Activated naive CD8-positive, alpha-beta T cell (primary cell): Measurements from ENCODE around the gene PTPRU.
"Not testable (repeated sequence)": the region's sequence is repeated elsewhere in the genome, so short reads cannot be mapped to it uniquely, and the experiment has no call there.

Experiments
- H3K27ac Mint-ChIP-seq: one replicate; pipeline ENCODE4 v1.8.0; 2021; ENCODE audit warnings: mixed read lengths
- H3K27me3 Mint-ChIP-seq: one replicate; pipeline ENCODE4 v1.8.0; 2021; ENCODE audit warnings: mixed read lengths
- H3K36me3 Mint-ChIP-seq: one replicate; pipeline ENCODE4 v1.8.0; 2021; ENCODE audit warnings: mixed read lengths
- H3K4me1 Mint-ChIP-seq: one replicate; pipeline ENCODE4 v1.8.0; 2021; ENCODE audit warnings: low read depth, mixed read lengths
- H3K4me3 Mint-ChIP-seq: one replicate; pipeline ENCODE4 v1.8.0; 2021; ENCODE audit warnings: mild to moderate bottlenecking, mixed read lengths
- H3K9me3 Mint-ChIP-seq: one replicate; pipeline ENCODE4 v1.8.0; 2021; ENCODE audit warnings: low read depth, mixed read lengths

PTPRU gene

GRCh38 chr1:29210278-29211085, 25.8 kb upstream of the PTPRU start:
- Mint-ChIP-seq H3K27me3 (no peaks in the 10 kb centered on the region), H3K27ac (no peak overlapping the region), H3K4me1 (no peaks in the 10 kb centered on the region), H3K9me3 (no peaks in the 10 kb centered on the region), H3K4me3 (no peak overlapping the region), H3K36me3 (peaks cover 18% of the 10 kb centered on the region)

GRCh38 chr1:29211086-29212030, 25.0 kb upstream of the PTPRU start:
- peaks cover 17% of the 10 kb centered on the region for H3K36me3 Mint-ChIP-seq
- H3K27ac Mint-ChIP-seq = no peak overlapping the region
- H3K9me3 Mint-ChIP-seq = no peaks in the 10 kb centered on the region
- no peak overlapping the region for H3K4me3 Mint-ChIP-seq
- no peaks in the 10 kb centered on the region for H3K27me3 Mint-ChIP-seq
- H3K4me1 Mint-ChIP-seq = no peaks in the 10 kb centered on the region

- Mint-ChIP-seq H3K9me3 (no peaks in the 10 kb centered on the region), H3K4me1 (no peaks in the 10 kb centered on the region), H3K27ac (no peak overlapping the region), H3K36me3 (peaks cover 17% of the 10 kb centered on the region), H3K27me3 (no peaks in the 10 kb centered on the region), H3K4me3 (no peak overlapping the region)
These were observed 23.3 kb upstream of the PTPRU start for GRCh38 chr1:29213055-29213454.

- Mint-ChIP-seq H3K4me1 (no peaks in the 10 kb centered on the region), H3K27me3 (no peaks in the 10 kb centered on the region), H3K27ac (no peak overlapping the region), H3K9me3 (no peaks in the 10 kb centered on the region), H3K4me3 (no peak overlapping the region), H3K36me3 (peaks cover 10% of the 10 kb centered on the region)
These were observed 18.7 kb upstream of the PTPRU start for GRCh38 chr1:29217633-29218032.

GRCh38 chr1:29218223-29218622, 18.1 kb upstream of the PTPRU start:
- Mint-ChIP-seq H3K4me1 (no peaks in the 10 kb centered on the region), H3K27me3 (no peaks in the 10 kb centered on the region), H3K4me3 (no peak overlapping the region), H3K27ac (no peak overlapping the region), H3K9me3 (no peaks in the 10 kb centered on the region), H3K36me3 (peaks cover 7% of the 10 kb centered on the region)

- H3K36me3 Mint-ChIP-seq = no peaks in the 10 kb centered on the region
- H3K27ac Mint-ChIP-seq = no peak overlapping the region
- H3K9me3 Mint-ChIP-seq = no peaks in the 10 kb centered on the region
- H3K4me1 Mint-ChIP-seq = no peaks in the 10 kb centered on the region
- H3K4me3 Mint-ChIP-seq = no peak overlapping the region
- H3K27me3 Mint-ChIP-seq = no peaks in the 10 kb centered on the region
These were observed 15.0 kb upstream of the PTPRU start for GRCh38 chr1:29221296-29221695.

- H3K9me3 Mint-ChIP-seq, H3K4me3 Mint-ChIP-seq, H3K4me1 Mint-ChIP-seq: not testable (repeated sequence)
These were observed 14.1 kb upstream of the PTPRU start for GRCh38 chr1:29222260-29222659.

GRCh38 chr1:29222686-29223085, 13.6 kb upstream of the PTPRU start:
- H3K9me3 Mint-ChIP-seq = no peaks in the 10 kb centered on the region
- no peak overlapping the region for H3K27ac Mint-ChIP-seq

More at GRCh38 chr1:29222260-29222659, 14.1 kb upstream of the PTPRU start:
- not testable (repeated sequence) for H3K36me3 Mint-ChIP-seq, H3K27ac Mint-ChIP-seq, H3K27me3 Mint-ChIP-seq

GRCh38 chr1:29223521-29223920, 12.8 kb upstream of the PTPRU start:
- H3K4me3 Mint-ChIP-seq = no peak overlapping the region
- H3K9me3 Mint-ChIP-seq = no peaks in the 10 kb centered on the region

More at GRCh38 chr1:29222686-29223085, 13.6 kb upstream of the PTPRU start:
- Mint-ChIP-seq H3K27me3 (no peaks in the 10 kb centered on the region), H3K4me3 (no peak overlapping the region), H3K4me1 (no peaks in the 10 kb centered on the region), H3K36me3 (no peaks in the 10 kb centered on the region)

GRCh38 chr1:29224356-29224837, 11.9 kb upstream of the PTPRU start:
- no peaks in the 10 kb centered on the region for H3K9me3 Mint-ChIP-seq
- no peak overlapping the region for H3K4me3 Mint-ChIP-seq
- H3K36me3 Mint-ChIP-seq = no peaks in the 10 kb centered on the region
- H3K4me1 Mint-ChIP-seq = peaks cover 6% of the 10 kb centered on the region
- no peaks in the 10 kb centered on the region for H3K27me3 Mint-ChIP-seq
- no peak overlapping the region for H3K27ac Mint-ChIP-seq

More at GRCh38 chr1:29223521-29223920, 12.8 kb upstream of the PTPRU start:
- Mint-ChIP-seq H3K36me3 (no peaks in the 10 kb centered on the region), H3K27me3 (no peaks in the 10 kb centered on the region), H3K27ac (no peak overlapping the region), H3K4me1 (peaks cover 1% of the 10 kb centered on the region)

- Mint-ChIP-seq H3K9me3 (no peaks in the 10 kb centered on the region), H3K27me3 (no peaks in the 10 kb centered on the region)
These were observed 11.0 kb upstream of the PTPRU start for GRCh38 chr1:29225361-29225760.

GRCh38 chr1:29227511-29227910, 8.8 kb upstream of the PTPRU start:
- Mint-ChIP-seq H3K27ac (no peak overlapping the region), H3K4me1 (peaks cover 23% of the 10 kb centered on the region), H3K9me3 (no peaks in the 10 kb centered on the region), H3K4me3 (no peak overlapping the region), H3K36me3 (no peaks in the 10 kb centered on the region), H3K27me3 (no peaks in the 10 kb centered on the region)

More at GRCh38 chr1:29225361-29225760, 11.0 kb upstream of the PTPRU start:
- Mint-ChIP-seq H3K4me1 (peaks cover 16% of the 10 kb centered on the region), H3K4me3 (no peak overlapping the region), H3K36me3 (no peaks in the 10 kb centered on the region), H3K27ac (no peak overlapping the region)

GRCh38 chr1:29230204-29230552, 6.1 kb upstream of the PTPRU start:
- Mint-ChIP-seq H3K9me3 (no peaks in the 10 kb centered on the region), H3K27me3 (peaks cover 2% of the 10 kb centered on the region), H3K4me3 (peak overlapping the region; percentile 94), H3K27ac (peak overlapping the region; percentile 91), H3K4me1 (peaks cover 23% of the 10 kb centered on the region), H3K36me3 (no peaks in the 10 kb centered on the region)

GRCh38 chr1:29230553-29231378, 5.6 kb upstream of the PTPRU start, which contains the start of gene MECR:
Gene MECR (minus strand): TSS chr1:29230934. CDS start chr1:29230906, 28 bp downstream.
- H3K27me3 Mint-ChIP-seq = peaks cover 3% of the 10 kb centered on the region
- H3K27ac Mint-ChIP-seq = peak within 1 kb of the TSS; percentile 91
- peak within 1 kb of the TSS; percentile 94 for H3K4me3 Mint-ChIP-seq
- H3K36me3 Mint-ChIP-seq = no peaks in the 10 kb centered on the region
- no peaks in the 10 kb centered on the region for H3K9me3 Mint-ChIP-seq
- peaks cover 24% of the 10 kb centered on the region for H3K4me1 Mint-ChIP-seq
